ENCODE data around the gene PLAAT5. TPM values are rescaled to one million over a fixed set of nuclear protein-coding genes. Genes with fewer than 3 reads are reported as not detected.
"Not testable (repeated sequence)": the region's sequence is repeated elsewhere in the genome, so short reads cannot be mapped to it uniquely, and the experiment has no call there.

Gene PLAAT5
- total and polyA plus RNA-seq, 2 of the 13 experiments (the other 11 are each of a cell fraction or from before 2014, with no cell fraction given), result not detected

DNA sequence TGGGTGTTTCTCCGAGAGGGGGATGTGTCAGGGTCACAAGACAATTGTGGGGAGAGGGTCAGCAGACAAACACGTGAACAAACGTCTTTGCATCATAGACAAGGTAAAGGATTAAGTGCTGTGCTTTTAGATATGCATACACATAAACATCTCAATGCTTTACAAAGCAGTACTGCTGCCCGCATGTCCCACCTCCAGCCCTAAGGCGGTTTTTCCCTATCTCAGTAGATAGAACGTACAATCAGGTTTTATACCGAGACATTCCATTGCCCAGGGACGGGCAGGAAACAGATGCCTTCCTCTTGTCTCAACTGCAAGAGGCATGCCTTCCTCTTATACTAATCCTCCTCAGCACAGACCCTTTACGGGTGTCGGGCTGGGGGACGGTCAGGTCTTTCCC lies 37.2 kb upstream of the PLAAT5 start:
- 59% methylated on average over 8 of the region's 11 CpGs for WGBS (ENCODE audit: low lambda C conversion rate)
- ATAC-seq; H2AFZ ChIP-seq (ENCODE audit: low read length); H3K27ac ChIP-seq (ENCODE audit: extremely low read length, insufficient read depth, low read length); H3K9me3 ChIP-seq (ENCODE audit: low read length); H3K4me3 ChIP-seq (replicated peaks in 1 of 3; ENCODE audit: insufficient read depth in 1 of 3, low read depth in 2 of 3, low read length in 3 of 3); H4K20me1 ChIP-seq (ENCODE audit: insufficient read depth, low read length); H3K4me2 ChIP-seq (ENCODE audit: low read depth, low read length); H3K27me3 ChIP-seq (ENCODE audit: control insufficient read depth in 1 of 2, insufficient read depth in 2 of 2, low read length in 2 of 2); in situ Hi-C loops (cut with HindIII; ENCODE audit: extremely low pct_ligation_motif_present, low pct_unique_long_range_greater_than_20kb); CTCF ChIA-PET (ENCODE audit: low intra/inter-chr PET ratio, low total read pairs); FAIRE-seq; intact Hi-C loops (cut with micrococcal nuclease; ENCODE audit: unreplicated experiment); H3K79me2 ChIP-seq (ENCODE audit: insufficient read depth, low read length); H3K36me3 ChIP-seq (replicated peaks in 1 of 2; ENCODE audit: control insufficient read depth in 1 of 2, insufficient read depth in 2 of 2, low read length in 2 of 2); POLR2A ChIA-PET; H3K9ac ChIP-seq (ENCODE audit: insufficient read depth, low read depth, low read length); BruUV-seq (replicated peaks); DNase-seq (ENCODE audit: low spot score): not testable (repeated sequence)
- peaks cover 16% of the 10 kb centered on the region for H3K4me1 ChIP-seq (ENCODE audit: insufficient read depth, low read length)

DNA sequence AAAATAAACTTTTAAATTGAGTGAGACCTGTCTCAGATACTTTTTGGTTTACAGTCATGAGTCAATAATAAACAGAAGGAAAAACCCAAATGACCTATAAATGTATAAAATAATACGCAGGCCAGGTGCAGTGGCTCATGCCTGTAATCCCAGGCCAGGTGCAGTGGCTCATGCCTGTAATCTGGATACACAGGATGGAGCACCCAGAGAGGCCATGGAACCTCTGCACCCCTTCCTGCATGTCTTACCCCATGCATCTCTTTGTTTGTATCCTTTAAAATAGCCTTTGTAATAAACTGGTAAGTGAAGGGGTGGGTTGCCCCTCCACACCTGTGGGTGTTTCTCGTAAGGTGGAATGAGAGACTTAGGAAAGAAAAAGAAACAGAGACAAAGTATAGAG lies 36.7 kb upstream of the PLAAT5 start:
- H3K27me3 ChIP-seq (ENCODE audit: control insufficient read depth in 1 of 2, insufficient read depth in 2 of 2, low read length in 2 of 2), result no peaks in the 10 kb centered on the region
- H3K27ac ChIP-seq (ENCODE audit: extremely low read length, insufficient read depth, low read length), result no peak overlapping the region
- in situ Hi-C loops (cut with HindIII; ENCODE audit: extremely low pct_ligation_motif_present, low pct_unique_long_range_greater_than_20kb), result no loop called here
- H4K20me1 ChIP-seq (ENCODE audit: insufficient read depth, low read length), result no peaks in the 10 kb centered on the region
- H3K9me3 ChIP-seq (ENCODE audit: low read length), result no peaks in the 10 kb centered on the region; the same call in 1 of the 2 replicates
- H3K79me2 ChIP-seq (ENCODE audit: insufficient read depth, low read length), result no peaks in the 10 kb centered on the region
- peaks cover 16% of the 10 kb centered on the region for H3K4me1 ChIP-seq (ENCODE audit: insufficient read depth, low read length)
- ATAC-seq (no peak), DNase-seq (ENCODE audit: low spot score) (no peak), FAIRE-seq (no peak)
- WGBS (ENCODE audit: low lambda C conversion rate), result 61% methylated on average over 2 of the region's 2 CpGs
- no TSS peak for BruUV-seq (replicated peaks)
- no peak overlapping the region for H2AFZ ChIP-seq (ENCODE audit: low read length)
- no peaks in the 10 kb centered on the region for H3K36me3 ChIP-seq (replicated peaks in 1 of 2; ENCODE audit: control insufficient read depth in 1 of 2, insufficient read depth in 2 of 2, low read length in 2 of 2)
- no peak overlapping the region for H3K4me3 ChIP-seq (replicated peaks in 1 of 3; ENCODE audit: insufficient read depth in 1 of 3, low read depth in 2 of 3, low read length in 3 of 3)
- intact Hi-C loops (cut with micrococcal nuclease; ENCODE audit: unreplicated experiment), result no loop called here
- ChIA-PET CTCF (ENCODE audit: low intra/inter-chr PET ratio, low total read pairs) (no interaction called here), POLR2A (no interaction called here)
- H3K9ac ChIP-seq (ENCODE audit: insufficient read depth, low read depth, low read length), result no peak overlapping the region
- no peak overlapping the region for H3K4me2 ChIP-seq (ENCODE audit: low read depth, low read length)
- TF ChIP-seq RORA (CRISPR knock-in tag; IDR thresholded peaks at IDR 0.05) (no peak), ZNF33A (CRISPR knock-in tag; IDR thresholded peaks at IDR 0.05; ENCODE audit: borderline replicate concordance) (no peak), NFE2L2 (IDR thresholded peaks at IDR 0.05; ENCODE audit: low read length) (no peak), ZSCAN25 (CRISPR knock-in tag; IDR thresholded peaks at IDR 0.05) (no peak), GATAD2A (CRISPR knock-in tag; IDR thresholded peaks at IDR 0.05) (no peak), TCF7 (IDR thresholded peaks at IDR 0.05; ENCODE audit: low read depth) (no peak), ZNF878 (CRISPR knock-in tag; IDR thresholded peaks at IDR 0.05) (no peak), SNRNP70 (IDR thresholded peaks at IDR 0.05; ENCODE audit: low read depth, low read length) (no peak), NR2F1 (CRISPR knock-in tag; IDR thresholded peaks at IDR 0.05) (no peak), BCL6 (CRISPR knock-in tag; IDR thresholded peaks at IDR 0.05) (no peak), ZNF432 (CRISPR knock-in tag; IDR thresholded peaks at IDR 0.05; ENCODE audit: borderline replicate concordance) (no peak)
- TF ChIP-seq, protein P1, sequence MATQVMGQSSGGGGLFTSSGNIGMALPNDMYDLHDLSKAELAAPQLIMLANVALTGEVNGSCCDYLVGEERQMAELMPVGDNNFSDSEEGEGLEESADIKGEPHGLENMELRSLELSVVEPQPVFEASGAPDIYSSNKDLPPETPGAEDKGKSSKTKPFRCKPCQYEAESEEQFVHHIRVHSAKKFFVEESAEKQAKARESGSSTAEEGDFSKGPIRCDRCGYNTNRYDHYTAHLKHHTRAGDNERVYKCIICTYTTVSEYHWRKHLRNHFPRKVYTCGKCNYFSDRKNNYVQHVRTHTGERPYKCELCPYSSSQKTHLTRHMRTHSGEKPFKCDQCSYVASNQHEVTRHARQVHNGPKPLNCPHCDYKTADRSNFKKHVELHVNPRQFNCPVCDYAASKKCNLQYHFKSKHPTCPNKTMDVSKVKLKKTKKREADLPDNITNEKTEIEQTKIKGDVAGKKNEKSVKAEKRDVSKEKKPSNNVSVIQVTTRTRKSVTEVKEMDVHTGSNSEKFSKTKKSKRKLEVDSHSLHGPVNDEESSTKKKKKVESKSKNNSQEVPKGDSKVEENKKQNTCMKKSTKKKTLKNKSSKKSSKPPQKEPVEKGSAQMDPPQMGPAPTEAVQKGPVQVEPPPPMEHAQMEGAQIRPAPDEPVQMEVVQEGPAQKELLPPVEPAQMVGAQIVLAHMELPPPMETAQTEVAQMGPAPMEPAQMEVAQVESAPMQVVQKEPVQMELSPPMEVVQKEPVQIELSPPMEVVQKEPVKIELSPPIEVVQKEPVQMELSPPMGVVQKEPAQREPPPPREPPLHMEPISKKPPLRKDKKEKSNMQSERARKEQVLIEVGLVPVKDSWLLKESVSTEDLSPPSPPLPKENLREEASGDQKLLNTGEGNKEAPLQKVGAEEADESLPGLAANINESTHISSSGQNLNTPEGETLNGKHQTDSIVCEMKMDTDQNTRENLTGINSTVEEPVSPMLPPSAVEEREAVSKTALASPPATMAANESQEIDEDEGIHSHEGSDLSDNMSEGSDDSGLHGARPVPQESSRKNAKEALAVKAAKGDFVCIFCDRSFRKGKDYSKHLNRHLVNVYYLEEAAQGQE (IDR thresholded peaks at IDR 0.05; ENCODE audit: borderline replicate concordance in 1 of 2, low read depth in 1 of 2, low read length in 2 of 2), result no peak
- TF ChIP-seq, protein P2, sequence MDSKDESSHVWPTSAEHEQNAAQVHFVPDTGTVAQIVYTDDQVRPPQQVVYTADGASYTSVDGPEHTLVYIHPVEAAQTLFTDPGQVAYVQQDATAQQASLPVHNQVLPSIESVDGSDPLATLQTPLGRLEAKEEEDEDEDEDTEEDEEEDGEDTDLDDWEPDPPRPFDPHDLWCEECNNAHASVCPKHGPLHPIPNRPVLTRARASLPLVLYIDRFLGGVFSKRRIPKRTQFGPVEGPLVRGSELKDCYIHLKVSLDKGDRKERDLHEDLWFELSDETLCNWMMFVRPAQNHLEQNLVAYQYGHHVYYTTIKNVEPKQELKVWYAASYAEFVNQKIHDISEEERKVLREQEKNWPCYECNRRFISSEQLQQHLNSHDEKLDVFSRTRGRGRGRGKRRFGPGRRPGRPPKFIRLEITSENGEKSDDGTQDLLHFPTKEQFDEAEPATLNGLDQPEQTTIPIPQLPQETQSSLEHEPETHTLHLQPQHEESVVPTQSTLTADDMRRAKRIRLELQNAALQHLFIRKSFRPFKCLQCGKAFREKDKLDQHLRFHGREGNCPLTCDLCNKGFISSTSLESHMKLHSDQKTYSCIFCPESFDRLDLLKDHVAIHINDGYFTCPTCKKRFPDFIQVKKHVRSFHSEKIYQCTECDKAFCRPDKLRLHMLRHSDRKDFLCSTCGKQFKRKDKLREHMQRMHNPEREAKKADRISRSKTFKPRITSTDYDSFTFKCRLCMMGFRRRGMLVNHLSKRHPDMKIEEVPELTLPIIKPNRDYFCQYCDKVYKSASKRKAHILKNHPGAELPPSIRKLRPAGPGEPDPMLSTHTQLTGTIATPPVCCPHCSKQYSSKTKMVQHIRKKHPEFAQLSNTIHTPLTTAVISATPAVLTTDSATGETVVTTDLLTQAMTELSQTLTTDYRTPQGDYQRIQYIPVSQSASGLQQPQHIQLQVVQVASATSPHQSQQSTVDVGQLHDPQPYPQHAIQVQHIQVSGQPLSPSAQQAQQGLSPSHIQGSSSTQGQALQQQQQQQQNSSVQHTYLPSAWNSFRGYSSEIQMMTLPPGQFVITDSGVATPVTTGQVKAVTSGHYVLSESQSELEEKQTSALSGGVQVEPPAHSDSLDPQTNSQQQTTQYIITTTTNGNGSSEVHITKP (CRISPR knock-in tag; IDR thresholded peaks at IDR 0.05; ENCODE audit: low read depth), result no peak

Data from HepG2 (cell line).